Cortex of kidney (tissue), 1 donor: ENCODE results near the gene FHL3.
A peak's percentile ranks its signal among the peaks of the same experiment; 100 is the strongest.

Source experiments
- DNase-seq: peaks from one replicate; lab custom pipeline; 2025; lab: John Stamatoyannopoulos, UW

The FHL3 gene

GRCh38 chr1:38012363-38013226, 7.3 kb upstream of the FHL3 start, which contains the start of gene UTP11:
Gene UTP11 (plus strand): TSS chr1:38012734. CDS start chr1:38012803, 69 bp downstream.
- peak; percentile 44 for DNase-seq

- no peak for DNase-seq
Measured at GRCh38 chr1:38009841-38010180, 4.5 kb upstream of the FHL3 start.

GRCh38 chr1:38009088-38009840, 4.0 kb upstream of the FHL3 start:
- DNase-seq: no peak

- no peak for DNase-seq
Measured at GRCh38 chr1:38006008-38006828, 904 bp upstream of the FHL3 start.

GRCh38 chr1:38004284-38005108, 818 bp downstream of the FHL3 start:
- DNase-seq: no peak

GRCh38 chr1:38003261-38004250, 1.8 kb downstream of the FHL3 start:
- DNase-seq: no peak

- DNase-seq: no peak
Measured at GRCh38 chr1:38000529-38001455, 4.5 kb downstream of the FHL3 start.

GRCh38 chr1:38000233-38000528, 5.1 kb downstream of the FHL3 start:
- DNase-seq: no peak

GRCh38 chr1:37999430-38000232, 5.7 kb downstream of the FHL3 start:
- DNase-seq: no peak

- no peak for DNase-seq
Measured at GRCh38 chr1:37998913-37999429, 6.3 kb downstream of the FHL3 start.

GRCh38 chr1:37998089-37998808, 7.1 kb downstream of the FHL3 start:
- no peak for DNase-seq

GRCh38 chr1:37997256-37998088, 7.8 kb downstream of the FHL3 start:
- no peak for DNase-seq

- DNase-seq: no peak
Measured at GRCh38 chr1:37995751-37996345, 9.5 kb downstream of the FHL3 start.

GRCh38 chr1:37994886-37995566, 10.3 kb downstream of the FHL3 start:
- DNase-seq: no peak

- no peak for DNase-seq
Measured at GRCh38 chr1:37989361-37989930, 15.9 kb downstream of the FHL3 start.
